AG09319 (cell line): Measurements from ENCODE around the gene GNAZ.

Source experiments
- DNase-seq: peaks from one replicate; pipeline ENCODE4 v3.0.0-alpha.2; 2010; ENCODE audit warnings: low read depth; ENCODE audit errors: extremely low read depth
- CTCF ChIP-seq: IDR thresholded peaks from 2 replicates; pipeline ENCODE4 v1.5.1; 2011; ENCODE audit warnings: low read depth, mild to moderate bottlenecking, inconsistent platforms, low read length, moderate library complexity

The GNAZ gene

GRCh38 chr22:23108249-23109078 is 38.1 kb downstream of the GNAZ start:
- DNase-seq: no peak
- TF ChIP-seq CTCF: no peak

- TF ChIP-seq CTCF: no peak
- no peak for DNase-seq
These were observed 38.7 kb downstream of the GNAZ start for GRCh38 chr22:23109079-23109347.

- no peak for DNase-seq
These were observed 39.2 kb downstream of the GNAZ start for GRCh38 chr22:23109441-23109978.

GRCh38 chr22:23110190-23110921 is 40.0 kb downstream of the GNAZ start:
- no peak for TF ChIP-seq CTCF

More at GRCh38 chr22:23109441-23109978, 39.2 kb downstream of the GNAZ start:
- no peak for TF ChIP-seq CTCF

GRCh38 chr22:23110922-23111527 is 40.7 kb downstream of the GNAZ start:
- DNase-seq: no peak
- no peak for TF ChIP-seq CTCF

More at GRCh38 chr22:23110190-23110921, 40.0 kb downstream of the GNAZ start:
- no peak for DNase-seq

GRCh38 chr22:23112472-23113012 is 42.2 kb downstream of the GNAZ start:
- DNase-seq: no peak
- no peak for TF ChIP-seq CTCF
